ENCODE data around the gene NPHP4. TPM values are rescaled to one million over a fixed set of nuclear protein-coding genes. Genes with fewer than 3 reads are reported as not detected.

NPHP4 gene
- polyA plus RNA-seq, 1 donor = 5.1 TPM

GRCh38 chr1:5847013-5847659 is 145.1 kb downstream of the NPHP4 start:
- DNase-seq = peak; percentile 63

- DNase-seq = no peak
Measured at GRCh38 chr1:5845376-5845775, 146.8 kb downstream of the NPHP4 start.

- DNase-seq = no peak
Measured at GRCh38 chr1:5844442-5844841, 147.8 kb downstream of the NPHP4 start.

- no peak for DNase-seq
Measured at GRCh38 chr1:5843521-5844096, 148.6 kb downstream of the NPHP4 start.

- no peak for DNase-seq
Measured at GRCh38 chr1:5842679-5843078, 149.5 kb downstream of the NPHP4 start.

GRCh38 chr1:5840551-5841001 is 151.6 kb downstream of the NPHP4 start:
- DNase-seq = no peak

GRCh38 chr1:5839881-5840550 is 152.2 kb downstream of the NPHP4 start:
- DNase-seq = no peak

GRCh38 chr1:5839161-5839880 is 152.9 kb downstream of the NPHP4 start:
- DNase-seq = no peak

- DNase-seq = no peak
Measured at GRCh38 chr1:5837976-5838653, 154.1 kb downstream of the NPHP4 start.

- no peak for DNase-seq
Measured at GRCh38 chr1:5836776-5837440, 155.3 kb downstream of the NPHP4 start.

GRCh38 chr1:5835179-5835562 is 157.1 kb downstream of the NPHP4 start:
- no peak for DNase-seq

- DNase-seq = no peak
Measured at GRCh38 chr1:5834477-5835178, 157.6 kb downstream of the NPHP4 start.

- DNase-seq = no peak
Measured at GRCh38 chr1:5833911-5834310, 158.3 kb downstream of the NPHP4 start.

- no peak for DNase-seq
Measured at GRCh38 chr1:5832916-5833895, 159.0 kb downstream of the NPHP4 start.

GRCh38 chr1:5831600-5832335 is 160.5 kb downstream of the NPHP4 start:
- DNase-seq = no peak

- no peak for DNase-seq
Measured at GRCh38 chr1:5830771-5831599, 161.2 kb downstream of the NPHP4 start.

GRCh38 chr1:5829414-5829813 is 162.8 kb downstream of the NPHP4 start:
- no peak for DNase-seq

- no peak for DNase-seq
Measured at GRCh38 chr1:5828308-5828935, 163.8 kb downstream of the NPHP4 start.
